ENCODE results near the gene NHEJ1. TPM values are rescaled to one million over a fixed set of nuclear protein-coding genes. Genes with fewer than 3 reads are reported as not detected.

The NHEJ1 gene
- total RNA-seq, 2 donors from 2014 or later, result 8.9 to 9.3 TPM

DNA sequence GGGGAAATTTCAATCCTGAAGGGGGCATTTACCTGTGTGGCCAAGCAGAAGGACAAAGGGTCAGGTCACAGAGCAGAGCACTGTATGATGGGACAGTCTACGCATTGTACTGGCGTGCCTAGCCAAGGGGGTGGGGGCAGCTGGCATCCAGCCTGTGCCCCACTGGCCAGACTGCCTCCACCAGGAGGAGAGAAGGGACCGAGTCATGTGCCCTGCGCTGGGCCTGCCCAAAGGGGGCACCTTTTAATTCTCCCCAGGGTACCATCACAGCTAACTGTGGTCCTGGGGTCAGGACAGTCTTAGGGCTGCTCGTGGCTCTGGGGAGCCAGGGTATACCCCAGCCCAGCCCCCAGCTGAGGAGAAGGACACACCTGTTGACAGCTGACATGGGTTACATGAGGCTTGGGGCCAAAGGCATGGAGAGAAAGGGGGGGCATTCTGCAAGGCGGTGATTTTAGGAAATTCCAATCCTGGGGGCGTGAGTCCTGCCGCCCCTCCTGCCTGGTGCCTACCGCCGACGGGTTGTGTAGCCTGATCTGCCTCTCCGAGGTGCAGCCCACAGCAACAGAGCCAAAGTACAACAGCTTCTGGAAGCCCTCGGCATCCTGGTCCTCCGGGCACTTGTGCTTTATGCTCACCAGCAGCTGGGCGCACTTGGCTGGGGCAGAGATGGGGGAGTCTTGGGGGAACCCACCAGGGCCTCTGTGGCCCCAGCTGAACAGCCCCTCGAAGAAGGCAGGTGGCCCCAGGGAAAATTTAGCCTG lies 130.3 kb downstream of the NHEJ1 start:
- no peaks in the 10 kb centered on the region for H3K4me1 ChIP-seq
- no peaks in the 10 kb centered on the region for H3K36me3 ChIP-seq (replicated peaks in 1 of 2; ENCODE audit: insufficient read depth in 1 of 2, low read depth in 2 of 2)
- ATAC-seq, result no peak
- no peaks in the 10 kb centered on the region for H3K9me3 ChIP-seq
- intact Hi-C loops (cut with DNase I), result no loop called here
- no peak for DNase-seq
- H3K27me3 ChIP-seq, result no peaks in the 10 kb centered on the region
- no peak overlapping the region for H3K27ac ChIP-seq
- TF ChIP-seq CTCF (IDR thresholded peaks at IDR 0.05) (no peak), POLR2A (IDR thresholded peaks at IDR 0.05) (no peak)
- WGBS, 2 donors, result 41 to 56% methylated on average over 11 to 16 of the region's 16 CpGs
- no peak overlapping the region for H3K4me3 ChIP-seq

GRCh38 chr2:219029829-219030165 lies 130.8 kb downstream of the NHEJ1 start:
- 22 to 29% methylated on average over 7 to 9 of the region's 9 CpGs for WGBS, 2 donors
- no peak overlapping the region for H3K4me3 ChIP-seq
- peak; percentile 86 to 89 (median 87) for DNase-seq
- no peaks in the 10 kb centered on the region for H3K9me3 ChIP-seq
- H3K27ac ChIP-seq, result no peak overlapping the region
- H3K36me3 ChIP-seq (replicated peaks in 1 of 2; ENCODE audit: insufficient read depth in 1 of 2, low read depth in 2 of 2), result no peaks in the 10 kb centered on the region
- intact Hi-C loops (cut with DNase I), result no loop called here
- ATAC-seq, result peak; percentile 94
- TF ChIP-seq POLR2A (IDR thresholded peaks at IDR 0.05), result no peak
- TF ChIP-seq CTCF (IDR thresholded peaks at IDR 0.05), result peak; percentile 84 to 98 (median 92)
- H3K27me3 ChIP-seq, result no peaks in the 10 kb centered on the region
- no peaks in the 10 kb centered on the region for H3K4me1 ChIP-seq

GRCh38 chr2:219028996-219029828 lies 131.4 kb downstream of the NHEJ1 start:
- H3K27ac ChIP-seq, result no peak overlapping the region
- WGBS, 2 donors, result 63 to 69% methylated on average over 5 to 13 of the region's 13 CpGs
- H3K36me3 ChIP-seq (replicated peaks in 1 of 2; ENCODE audit: insufficient read depth in 1 of 2, low read depth in 2 of 2), result no peaks in the 10 kb centered on the region
- H3K4me1 ChIP-seq, result no peaks in the 10 kb centered on the region
- no peaks in the 10 kb centered on the region for H3K9me3 ChIP-seq
- DNase-seq (no peak), ATAC-seq (no peak)
- TF ChIP-seq POLR2A (IDR thresholded peaks at IDR 0.05), result no peak
- TF ChIP-seq CTCF (IDR thresholded peaks at IDR 0.05), result no peak
- H3K27me3 ChIP-seq, result no peaks in the 10 kb centered on the region
- H3K4me3 ChIP-seq, result no peak overlapping the region
- intact Hi-C loops (cut with DNase I), result no loop called here

GRCh38 chr2:219028141-219028540 lies 132.5 kb downstream of the NHEJ1 start:
- H3K27ac ChIP-seq, result no peak overlapping the region
- no peaks in the 10 kb centered on the region for H3K9me3 ChIP-seq
- intact Hi-C loops (cut with DNase I), result no loop called here
- 60 to 64% methylated on average over 2 to 5 of the region's 5 CpGs for WGBS, 2 donors
- TF ChIP-seq CTCF (IDR thresholded peaks at IDR 0.05), result no peak
- no peak for TF ChIP-seq POLR2A (IDR thresholded peaks at IDR 0.05)
- ATAC-seq, result no peak
- no peaks in the 10 kb centered on the region for H3K36me3 ChIP-seq (replicated peaks in 1 of 2; ENCODE audit: insufficient read depth in 1 of 2, low read depth in 2 of 2)
- no peak overlapping the region for H3K4me3 ChIP-seq
- no peak for DNase-seq
- no peaks in the 10 kb centered on the region for H3K4me1 ChIP-seq
- no peaks in the 10 kb centered on the region for H3K27me3 ChIP-seq

Data from body of pancreas (tissue), 4 donors.